HG02588 (cell line): ENCODE results near the gene PCSK7.
"Not testable (repeated sequence)": the region's sequence is repeated elsewhere in the genome, so short reads cannot be mapped to it uniquely, and the experiment has no call there.

Source experiments
- ATAC-seq: cut with Tn5 transposase; IDR thresholded peaks from one replicate; pipeline ENCODE4 v1.9.1; 2021; ENCODE audit warnings: mild to moderate bottlenecking, moderate library complexity; ENCODE audit not compliant: unreplicated experiment

Gene PCSK7

GRCh38 chr11:117218133-117218915 lies 13.5 kb downstream of the PCSK7 start:
- ATAC-seq = no peak

DNA sequence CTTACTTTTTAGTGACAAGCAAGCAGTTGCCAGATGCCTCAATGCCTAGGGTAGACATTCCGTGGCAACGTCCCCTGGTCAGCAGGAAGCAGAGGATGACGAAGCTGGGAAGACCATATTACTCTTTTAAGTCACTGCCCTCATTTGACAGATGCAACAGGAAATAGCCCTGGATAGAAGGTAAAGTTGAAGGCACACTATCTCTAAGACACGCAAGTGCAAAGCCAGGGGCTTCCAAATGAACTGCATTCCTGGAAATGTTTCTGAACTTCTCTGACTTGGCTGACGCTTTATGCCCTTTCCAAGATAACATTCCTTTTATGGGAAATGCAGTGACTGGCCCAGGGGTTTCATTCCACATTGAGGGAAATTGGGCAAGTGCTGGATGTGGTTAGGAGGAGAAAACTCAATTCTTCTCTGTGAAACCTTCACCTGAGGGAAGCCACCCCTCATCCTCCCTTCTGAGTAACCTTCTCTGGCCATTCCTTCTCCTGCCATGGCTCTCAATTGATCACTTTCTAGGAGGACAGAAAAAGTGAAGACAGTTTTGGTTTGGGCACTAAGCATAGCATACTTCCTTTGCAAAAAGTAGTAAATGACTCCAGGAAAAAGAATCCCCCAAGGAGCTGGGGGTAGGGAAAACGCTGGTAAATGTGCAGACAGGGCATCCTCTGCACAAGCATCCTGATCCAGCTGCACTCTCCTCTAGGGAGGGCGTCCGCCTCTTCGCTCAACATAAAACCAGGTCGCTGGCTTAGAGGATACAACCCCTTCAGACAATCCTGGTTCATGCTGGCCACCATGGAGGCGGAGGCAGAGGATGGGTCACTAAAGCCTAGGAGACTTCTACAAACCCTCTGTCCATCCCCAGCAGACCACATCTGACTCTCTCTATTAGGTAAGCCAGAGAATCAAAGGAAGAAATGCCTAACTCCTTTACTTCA lies 14.5 kb downstream of the PCSK7 start:
- no peak for ATAC-seq

DNA sequence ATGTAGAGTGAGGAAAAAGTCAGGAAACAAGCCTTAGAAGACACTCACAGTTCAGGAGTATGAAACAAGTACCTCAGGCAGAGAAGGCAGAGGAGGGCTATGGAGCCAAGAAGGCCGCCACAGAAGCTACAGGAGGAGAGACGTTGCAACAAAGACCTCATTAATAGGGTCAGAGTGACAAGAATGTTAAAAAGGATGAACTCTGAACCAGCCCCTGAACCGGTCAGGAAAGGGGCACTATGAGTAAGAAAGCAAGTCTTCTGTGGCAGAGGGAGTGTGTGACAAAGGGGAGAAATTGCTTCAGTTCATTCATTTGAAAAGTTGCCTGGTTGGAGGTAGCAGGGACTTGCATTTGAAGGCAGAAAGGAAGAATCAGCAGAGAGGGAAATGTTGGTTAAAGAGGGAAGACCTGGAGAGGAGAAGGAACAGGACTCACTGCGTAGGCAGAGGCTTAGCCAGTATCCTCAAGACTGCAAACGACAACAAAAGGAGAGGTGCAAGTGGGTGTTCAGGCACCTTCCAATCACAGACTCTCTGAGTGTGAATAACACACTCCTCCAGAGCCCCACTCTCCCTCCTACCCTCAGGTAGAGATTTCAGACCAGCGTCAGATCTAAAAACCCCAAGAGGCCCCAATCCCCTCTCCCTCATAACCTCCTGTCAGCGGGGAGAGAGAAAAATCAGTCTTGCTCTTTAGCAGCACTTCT lies 17.3 kb downstream of the PCSK7 start:
- ATAC-seq = no peak

DNA sequence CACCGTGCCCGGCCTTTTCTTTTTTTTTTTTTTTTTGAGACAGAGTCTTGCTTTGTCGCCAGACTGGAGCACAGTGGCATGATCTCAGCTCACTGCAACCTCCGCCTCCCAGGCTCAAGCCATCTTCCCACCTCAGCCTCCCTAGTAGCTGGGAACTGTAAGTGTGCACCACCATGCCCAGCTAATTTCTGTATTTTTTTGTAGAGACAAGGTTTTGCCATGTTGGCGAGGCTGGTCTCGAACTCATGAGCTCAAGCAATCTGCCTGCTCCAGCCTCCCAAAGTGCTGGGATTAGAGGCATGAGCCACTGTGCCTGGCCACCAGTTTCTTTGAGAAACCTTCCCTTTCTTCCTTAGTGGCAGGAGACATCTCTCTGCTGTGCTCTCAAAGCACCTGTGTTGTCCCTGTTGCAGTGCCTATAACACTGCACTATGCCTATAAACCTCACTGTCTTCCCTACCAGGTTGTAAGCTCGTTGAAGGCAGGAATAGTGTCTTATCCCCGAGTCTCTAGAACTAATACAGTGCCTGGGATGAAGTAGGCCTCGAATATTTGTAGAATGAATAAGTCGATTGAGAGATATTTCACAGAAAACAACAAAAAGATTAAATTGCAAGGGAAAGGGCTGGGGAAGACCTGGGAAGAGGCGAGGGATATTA lies 19.0 kb downstream of the PCSK7 start:
- ATAC-seq = no peak

GRCh38 chr11:117210620-117211019 lies 21.3 kb downstream of the PCSK7 start:
- no peak for ATAC-seq

DNA sequence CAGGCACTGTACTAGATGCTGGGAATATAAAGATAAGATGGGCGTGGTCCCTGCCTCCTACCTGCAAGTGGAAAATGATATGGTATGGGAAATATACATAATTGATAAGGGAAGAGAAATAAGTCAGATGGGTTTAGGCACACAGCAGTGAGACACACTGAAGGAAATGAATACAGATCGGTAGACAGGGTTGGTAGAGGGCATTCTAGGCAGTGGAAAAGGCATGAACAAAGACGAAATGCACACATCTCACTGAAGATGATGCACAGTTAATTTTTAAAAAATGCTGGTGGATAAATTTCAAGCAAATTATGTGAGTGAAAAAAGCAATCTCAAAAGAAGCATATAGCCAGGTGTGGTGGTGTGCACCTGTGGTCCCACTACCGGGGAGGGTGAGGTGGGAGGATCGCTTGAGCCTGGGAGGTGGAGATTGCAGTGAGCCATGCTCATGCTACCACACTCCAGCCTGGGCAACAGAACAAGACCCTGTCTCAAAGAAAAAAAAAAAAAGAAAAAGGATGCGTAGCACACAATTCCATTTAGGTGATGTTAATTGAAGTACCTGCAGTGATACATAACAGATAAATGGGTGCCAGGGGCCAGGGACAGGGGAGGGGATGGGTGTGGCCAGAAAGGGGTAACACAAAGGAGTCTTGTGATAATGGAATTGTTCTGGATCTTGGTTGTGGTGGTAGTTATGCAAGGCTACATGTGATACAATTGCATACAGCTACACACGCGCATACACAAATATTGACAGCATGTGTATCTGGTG lies 22.3 kb downstream of the PCSK7 start:
- ATAC-seq = not testable (repeated sequence)

GRCh38 chr11:117208710-117209109 lies 23.2 kb downstream of the PCSK7 start:
- not testable (repeated sequence) for ATAC-seq

GRCh38 chr11:117207481-117207880 lies 24.4 kb downstream of the PCSK7 start:
- ATAC-seq = not testable (repeated sequence)

DNA sequence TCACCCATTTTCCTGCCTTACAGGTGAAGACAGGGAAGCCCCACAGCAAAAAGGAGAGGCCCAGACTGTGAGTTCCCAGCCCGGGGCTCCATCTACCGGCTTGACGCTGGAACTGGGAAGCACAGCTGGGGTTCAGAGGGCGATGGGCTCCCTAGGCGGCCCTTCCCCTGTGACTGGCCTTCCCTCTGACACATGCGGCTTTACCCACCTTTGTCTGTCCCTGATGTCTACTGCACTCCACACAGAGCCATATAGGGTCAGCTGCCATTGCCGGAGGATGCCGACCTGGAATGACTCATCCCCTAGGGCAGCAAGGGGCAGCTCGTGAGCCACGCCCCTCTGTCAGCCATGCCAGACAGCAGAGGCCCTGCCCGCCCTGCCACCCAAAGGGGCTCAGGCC lies 25.0 kb downstream of the PCSK7 start:
- ATAC-seq = not testable (repeated sequence)

GRCh38 chr11:117206111-117206510 lies 25.8 kb downstream of the PCSK7 start:
- ATAC-seq = not testable (repeated sequence)

- no peak for ATAC-seq
Observed at GRCh38 chr11:117205211-117205818, 26.6 kb downstream of the PCSK7 start.

DNA sequence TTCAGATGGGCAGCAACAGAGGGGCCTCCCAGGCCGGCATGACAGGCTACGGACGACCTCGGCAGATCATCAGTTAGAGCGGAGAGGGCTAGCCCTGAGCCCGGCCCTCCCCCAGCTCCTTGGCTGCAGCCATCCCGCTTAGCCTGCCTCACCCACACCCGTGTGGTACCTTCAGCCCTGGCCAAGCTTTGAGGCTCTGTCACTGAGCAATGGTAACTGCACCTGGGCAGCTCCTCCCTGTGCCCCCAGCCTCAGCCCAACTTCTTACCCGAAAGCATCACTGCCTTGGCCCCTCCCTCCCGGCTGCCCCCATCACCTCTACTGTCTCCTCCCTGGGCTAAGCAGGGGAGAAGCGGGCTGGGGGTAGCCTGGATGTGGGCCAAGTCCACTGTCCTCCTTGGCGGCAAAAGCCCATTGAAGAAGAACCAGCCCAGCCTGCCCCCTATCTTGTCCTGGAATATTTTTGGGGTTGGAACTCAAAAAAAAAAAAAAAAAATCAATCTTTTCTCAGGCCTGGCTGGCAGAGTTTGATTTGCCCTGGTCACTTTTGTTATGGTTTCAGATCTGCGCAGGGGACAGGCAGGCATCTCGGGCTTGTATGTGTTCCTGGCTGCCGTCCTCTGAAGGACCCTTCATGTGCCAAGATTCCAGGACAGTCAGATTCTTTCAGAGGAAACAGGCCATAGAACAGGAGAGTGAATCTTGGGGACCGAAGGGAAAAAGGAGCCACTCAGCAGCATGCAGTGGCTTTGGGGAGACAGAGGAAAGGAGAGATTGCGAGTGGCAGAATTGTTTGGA lies 27.4 kb downstream of the PCSK7 start:
- no peak for ATAC-seq

DNA sequence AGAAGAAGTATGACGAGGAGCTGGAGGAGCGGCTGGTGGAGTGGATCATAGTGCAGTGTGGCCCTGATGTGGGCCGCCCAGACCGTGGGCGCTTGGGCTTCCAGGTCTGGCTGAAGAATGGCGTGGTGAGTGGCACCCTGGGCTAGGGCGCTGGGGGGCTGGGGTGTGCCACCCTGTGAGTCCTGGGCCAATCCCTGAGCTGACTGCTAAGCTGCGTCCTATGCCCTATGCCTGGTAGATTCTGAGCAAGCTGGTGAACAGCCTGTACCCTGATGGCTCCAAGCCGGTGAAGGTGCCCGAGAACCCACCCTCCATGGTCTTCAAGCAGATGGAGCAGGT lies 28.8 kb downstream of the PCSK7 start:
- no peak for ATAC-seq

- ATAC-seq = no peak
Observed at GRCh38 chr11:117202386-117203068, 29.3 kb downstream of the PCSK7 start.

DNA sequence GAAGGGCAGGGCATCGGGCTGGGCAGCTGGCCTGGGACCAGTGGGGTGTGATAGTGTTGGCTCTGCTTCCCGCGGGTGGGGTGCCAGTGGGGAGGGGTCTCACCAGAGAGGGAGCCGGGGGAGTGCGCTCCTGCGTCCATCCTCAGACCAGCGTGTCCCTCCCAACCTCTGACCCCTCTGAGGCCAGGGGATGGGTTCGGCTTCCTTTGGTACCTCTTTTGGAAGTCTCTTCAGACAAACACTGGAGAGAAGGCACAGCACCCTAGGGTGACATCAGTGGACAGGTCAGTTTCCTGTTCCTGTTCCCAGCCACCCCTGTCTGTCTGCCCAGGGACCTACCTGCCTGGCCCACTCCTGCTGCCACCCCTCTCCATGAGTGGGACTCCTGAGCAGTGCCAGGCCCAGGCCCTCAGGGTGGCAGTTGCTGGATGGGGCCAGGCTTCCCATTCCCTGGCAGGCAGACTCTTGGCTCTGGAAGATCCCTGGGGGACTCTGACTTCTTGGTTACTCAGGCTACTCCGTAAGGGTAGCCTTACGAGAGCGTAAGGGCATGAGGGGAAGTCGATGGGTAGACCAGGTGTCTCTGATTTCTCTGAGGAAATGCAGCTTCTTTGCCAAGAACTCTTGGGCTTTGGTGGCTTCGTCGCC lies 30.1 kb downstream of the PCSK7 start:
- ATAC-seq = no peak

- no peak for ATAC-seq
Observed at GRCh38 chr11:117200813-117201657, 30.8 kb downstream of the PCSK7 start.
